GM12864 (cell line): Measurements from ENCODE around the gene HACE1.
"Not testable (repeated sequence)": the region's sequence is repeated elsewhere in the genome, so short reads cannot be mapped to it uniquely, and the experiment has no call there.

Experiments
- DNase-seq: peaks from one replicate; pipeline ENCODE4 v3.0.0-alpha.2; 2011; ENCODE audit warnings: low read depth
- H3K4me3 ChIP-seq: 2 replicates; pipeline ENCODE4 v1.5.1; 2011; ENCODE audit warnings: mild to moderate bottlenecking, low read depth, low read length, control low read depth
- CTCF ChIP-seq: IDR thresholded peaks from 2 replicates; pipeline ENCODE4 v1.5.1; 2011; ENCODE audit warnings: low read depth, mild to moderate bottlenecking, moderate library complexity, low read length, control low read depth, inconsistent platforms; ENCODE audit errors: missing control alignments

The HACE1 gene

GRCh38 chr6:104855507-104855906 lies 4.2 kb downstream of the HACE1 start:
- no peak overlapping the region for H3K4me3 ChIP-seq
- no peak for DNase-seq

GRCh38 chr6:104847721-104848120 lies 12.0 kb downstream of the HACE1 start:
- not testable (repeated sequence) for H3K4me3 ChIP-seq, DNase-seq

More at GRCh38 chr6:104855507-104855906, 4.2 kb downstream of the HACE1 start:
- no peak for TF ChIP-seq CTCF

- no peak for DNase-seq
- TF ChIP-seq CTCF: no peak
- no peak overlapping the region for H3K4me3 ChIP-seq
Observed at GRCh38 chr6:104843229-104843628, 16.5 kb downstream of the HACE1 start.

- DNase-seq: no peak
- no peak overlapping the region for H3K4me3 ChIP-seq
- TF ChIP-seq CTCF: no peak
Observed at GRCh38 chr6:104837158-104837557, 22.6 kb downstream of the HACE1 start.

- not testable (repeated sequence) for DNase-seq, H3K4me3 ChIP-seq
Observed at GRCh38 chr6:104836479-104837020, 23.2 kb downstream of the HACE1 start.

GRCh38 chr6:104835782-104836181 lies 23.9 kb downstream of the HACE1 start:
- DNase-seq: no peak
- no peak for TF ChIP-seq CTCF

GRCh38 chr6:104829183-104829958 lies 30.3 kb downstream of the HACE1 start:
- no peak for DNase-seq
- no peak overlapping the region for H3K4me3 ChIP-seq

More at GRCh38 chr6:104835782-104836181, 23.9 kb downstream of the HACE1 start:
- no peak overlapping the region for H3K4me3 ChIP-seq

More at GRCh38 chr6:104829183-104829958, 30.3 kb downstream of the HACE1 start:
- no peak for TF ChIP-seq CTCF
